Stomach (tissue), 9 donors: ENCODE results near the gene ANKLE1. TPM values are rescaled to one million over a fixed set of nuclear protein-coding genes. Genes with fewer than 3 reads are reported as not detected.

Experiments used
- DNase-seq, 2 donors: peaks; one replicate each; pipeline versions ENCODE4 v3.0.0 to v3.0.0-alpha.2; 2013 to 2019
- H3K27ac ChIP-seq, 5 donors: fragments of 200-600 bp in 4 of 5; sonication (generic) in 4 of 5; one replicate each; pipeline ENCODE4 v1.5.1; 2013 to 2019; ENCODE audit warnings: mild to moderate bottlenecking in 1 of 5, moderate library complexity in 1 of 5
- H3K27me3 ChIP-seq, 3 donors: fragments of 200-600 bp; sonication (generic); one replicate each; pipeline ENCODE4 v1.5.1; 2017 to 2019; ENCODE audit warnings: mixed run types in 1 of 3
- H3K36me3 ChIP-seq, 4 donors: fragments of 200-600 bp; sonication (generic); 1 replicate in 3 of 4; 2 replicates in 1 of 4; pipeline ENCODE4 v1.5.1; 2016 to 2019
- H3K4me1 ChIP-seq, 4 donors: fragments of 200-600 bp; sonication (generic); one replicate each; pipeline ENCODE4 v1.5.1; 2016 to 2019
- H3K4me3 ChIP-seq, 4 donors: fragments of 200-600 bp; sonication (generic) in 3 of 4; one replicate each; pipeline ENCODE4 v1.5.1; 2016 to 2019; ENCODE audit warnings: mild to moderate bottlenecking in 1 of 4
- H3K9me3 ChIP-seq, 4 donors: fragments of 200-600 bp; sonication (generic); one replicate each; pipeline ENCODE4 v1.5.1; 2016 to 2019
- CTCF ChIP-seq, 7 experiments: fragments of 450-650 bp in 4 of 7; fragments of 200-600 bp in 3 of 7; sonication (generic) in 3 of 7; IDR thresholded peaks; one replicate each; pipeline ENCODE4 v1.5.1; 2016 to 2019; ENCODE audit warnings: antibody characterized with exemption in 7 of 7, control low read depth in 2 of 7, mild to moderate bottlenecking in 1 of 7
- EP300 ChIP-seq: sonication (generic); formaldehyde crosslinking; IDR thresholded peaks from one replicate; pipeline ENCODE4 v1.6.1; 2017; ENCODE audit warnings: antibody characterized with exemption
- POLR2A ChIP-seq, 4 donors: fragments of 450-650 bp; IDR thresholded peaks; one replicate each; pipeline ENCODE4 v1.6.1; 2016; ENCODE audit warnings: antibody characterized with exemption in 4 of 4, control low read depth in 2 of 4, mild to moderate bottlenecking in 1 of 4, moderate library complexity in 1 of 4
- POLR2AphosphoS5 ChIP-seq, 3 donors: sonication (generic); formaldehyde crosslinking; IDR thresholded peaks; one replicate each; pipeline ENCODE4 v1.6.1; 2016; ENCODE audit warnings: antibody characterized with exemption in 3 of 3
- WGBS, 5 donors: extraction: QIAGEN DNeasy Blood & Tissue Kit in 3 of 5; methylation state at CpG; one replicate each; pipeline versions ENCODE4 v1.1.5 to v1.1.7; 2013 to 2018; 5-methylcytosine and 5-hydroxymethylcytosine counted together
- intact Hi-C: fragments of 100-400 bp; cut with DNase I; formaldehyde crosslinking; loops from one replicate; pipeline ENCODE4 v1.15.1; 2023; ENCODE audit warnings: low total_unique reads
- polyA plus RNA-seq, 3 donors: library from polyadenylated mRNA; stranded (reverse); fragments of 200-250 nt; gene quantifications; one replicate each; pipeline ENCODE4 v1.2.3, GENCODE V29; 2013
- total RNA-seq, 5 donors: library from RNA; depleted of rRNA; stranded (reverse); fragments of >200 nt; gene quantifications; one replicate each; pipeline versions ENCODE4 v1.1.0 to v1.2.3, GENCODE V29; 2014 to 2016
- donor health status: healthy with polysubstance abuse.
- donor health status: Bipolar disorder and iron deficiency.
- donor health status: healthy.

The ANKLE1 gene
- total and polyA plus RNA-seq, 8 donors: 0.18 to 0.63 TPM; not detected in 6

- H3K36me3 ChIP-seq: peaks cover 14 to 37% (median 15%) of the 10 kb centered on the region in 4 donors
- H3K9me3 ChIP-seq: no peaks in the 10 kb centered on the region
- peak overlapping the region in 4 of 5 donors; percentile 73 to 91 (median 86) for H3K27ac ChIP-seq
- H3K4me1 ChIP-seq: peaks cover 38 to 74% (median 56%) of the 10 kb centered on the region in 4 donors
- H3K4me3 ChIP-seq: peak overlapping the region; percentile 72 to 97 (median 86)
- TF ChIP-seq POLR2A (IDR thresholded peaks at IDR 0.05): no peak
- no peak for TF ChIP-seq POLR2AphosphoS5 (IDR thresholded peaks at IDR 0.05)
- TF ChIP-seq CTCF (IDR thresholded peaks at IDR 0.05): no peak
- TF ChIP-seq EP300: no peak
- WGBS, 5 donors: 6 to 8% (median 7%) methylated on average over 20 to 23 of the region's 23 CpGs
- DNase-seq: no peak
- intact Hi-C loops: no loop called here
- H3K27me3 ChIP-seq: no peaks in the 10 kb centered on the region
Measured at GRCh38 chr19:17309965-17310461, 28.3 kb downstream of the ANKLE1 start.

- H3K4me1 ChIP-seq: peaks cover 31 to 63% (median 43%) of the 10 kb centered on the region in 4 donors
- DNase-seq: no peak
- TF ChIP-seq POLR2AphosphoS5 (IDR thresholded peaks at IDR 0.05) (no peak), EP300 (no peak), CTCF (IDR thresholded peaks at IDR 0.05) (no peak), POLR2A (IDR thresholded peaks at IDR 0.05) (no peak)
- intact Hi-C loops: no loop called here
- WGBS, 5 donors: 62 to 80% (median 65%) methylated on average over 8 to 11 of the region's 11 CpGs
- no peaks in the 10 kb centered on the region for H3K27me3 ChIP-seq
- H3K36me3 ChIP-seq: peaks cover 26 to 50% (median 30%) of the 10 kb centered on the region in 4 donors
- H3K27ac ChIP-seq: peak overlapping the region in 1 of 5 donors; percentile 50
- no peaks in the 10 kb centered on the region for H3K9me3 ChIP-seq
- peak overlapping the region in 1 of 4 donors; percentile 6 for H3K4me3 ChIP-seq
Measured at GRCh38 chr19:17311455-17312188, 29.9 kb downstream of the ANKLE1 start.

- peak overlapping the region in 1 of 5 donors; percentile 50 for H3K27ac ChIP-seq
- intact Hi-C loops: no loop called here
- DNase-seq: peak in 1 of 2 donors; percentile 42
- H3K9me3 ChIP-seq: no peaks in the 10 kb centered on the region
- no peaks in the 10 kb centered on the region for H3K27me3 ChIP-seq
- 78 to 85% (median 85%) methylated on average over 11 to 20 of the region's 20 CpGs for WGBS, 5 donors
- H3K4me1 ChIP-seq: peaks cover 24 to 61% (median 36%) of the 10 kb centered on the region in 4 donors
- H3K36me3 ChIP-seq: peaks cover 30 to 56% (median 36%) of the 10 kb centered on the region in 4 donors
- no peak for TF ChIP-seq POLR2A (IDR thresholded peaks at IDR 0.05)
- no peak overlapping the region for H3K4me3 ChIP-seq
Measured at GRCh38 chr19:17312189-17313113, 30.8 kb downstream of the ANKLE1 start.

GRCh38 chr19:17314007-17314593 lies 32.4 kb downstream of the ANKLE1 start:
- H3K4me1 ChIP-seq: peaks cover 20 to 58% (median 34%) of the 10 kb centered on the region in 4 donors
- DNase-seq: no peak
- intact Hi-C loops: no loop called here
- H3K27me3 ChIP-seq: no peaks in the 10 kb centered on the region
- WGBS, 5 donors: 52 to 73% (median 65%) methylated on average over 17 to 19 of the region's 19 CpGs
- H3K36me3 ChIP-seq: peaks cover 37 to 72% (median 47%) of the 10 kb centered on the region in 4 donors
- H3K9me3 ChIP-seq: no peaks in the 10 kb centered on the region
- no peak for TF ChIP-seq CTCF (IDR thresholded peaks at IDR 0.05)
- no peak for TF ChIP-seq POLR2AphosphoS5 (IDR thresholded peaks at IDR 0.05)
- no peak for TF ChIP-seq EP300
- no peak for TF ChIP-seq POLR2A (IDR thresholded peaks at IDR 0.05)
- no peak overlapping the region for H3K4me3 ChIP-seq
- no peak overlapping the region for H3K27ac ChIP-seq
